OCI-LY1 (cell line): Measurements from ENCODE around the gene SH2D6.

ENCODE experiments used
- EZH2 ChIP-seq: fragments of 200-600 bp; sonication (generic), shearing (Covaris generic); IDR thresholded peaks from 2 replicates; pipeline ENCODE4 v1.8.0; 2017; ENCODE audit warnings: borderline replicate concordance, mixed run types, mild to moderate bottlenecking, antibody characterized with exemption, low read length, moderate library complexity, mixed read lengths
- TF ChIP-seq, protein P1 (sequence below): fragments of 200-600 bp; sonication (generic), shearing (Covaris generic); IDR thresholded peaks from 2 replicates; pipeline ENCODE4 v1.5.1; 2017; ENCODE audit warnings: mild to moderate bottlenecking, antibody characterized with exemption, low read length, moderate library complexity, mixed read lengths

DNA sequence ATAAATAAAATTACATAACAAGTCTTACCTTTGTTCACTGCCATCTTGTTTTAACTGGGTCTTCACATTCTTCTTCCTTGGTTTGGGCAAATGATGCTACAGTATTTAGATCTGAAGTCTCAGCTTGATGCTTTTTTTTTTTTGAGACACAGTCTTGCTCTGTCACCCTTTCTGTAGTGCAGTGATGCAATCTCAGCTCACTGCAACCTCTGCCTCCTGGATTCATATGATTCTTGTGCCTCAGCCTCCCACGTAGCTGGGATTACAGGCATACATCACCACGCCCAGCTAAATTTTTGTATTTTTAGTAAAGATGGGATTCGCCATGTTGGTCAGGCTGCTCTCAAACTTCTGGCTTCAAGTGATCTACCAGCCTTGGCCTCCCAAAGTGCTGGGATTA is 67.3 kb downstream of the SH2D6 start:
- TF ChIP-seq, protein P1, sequence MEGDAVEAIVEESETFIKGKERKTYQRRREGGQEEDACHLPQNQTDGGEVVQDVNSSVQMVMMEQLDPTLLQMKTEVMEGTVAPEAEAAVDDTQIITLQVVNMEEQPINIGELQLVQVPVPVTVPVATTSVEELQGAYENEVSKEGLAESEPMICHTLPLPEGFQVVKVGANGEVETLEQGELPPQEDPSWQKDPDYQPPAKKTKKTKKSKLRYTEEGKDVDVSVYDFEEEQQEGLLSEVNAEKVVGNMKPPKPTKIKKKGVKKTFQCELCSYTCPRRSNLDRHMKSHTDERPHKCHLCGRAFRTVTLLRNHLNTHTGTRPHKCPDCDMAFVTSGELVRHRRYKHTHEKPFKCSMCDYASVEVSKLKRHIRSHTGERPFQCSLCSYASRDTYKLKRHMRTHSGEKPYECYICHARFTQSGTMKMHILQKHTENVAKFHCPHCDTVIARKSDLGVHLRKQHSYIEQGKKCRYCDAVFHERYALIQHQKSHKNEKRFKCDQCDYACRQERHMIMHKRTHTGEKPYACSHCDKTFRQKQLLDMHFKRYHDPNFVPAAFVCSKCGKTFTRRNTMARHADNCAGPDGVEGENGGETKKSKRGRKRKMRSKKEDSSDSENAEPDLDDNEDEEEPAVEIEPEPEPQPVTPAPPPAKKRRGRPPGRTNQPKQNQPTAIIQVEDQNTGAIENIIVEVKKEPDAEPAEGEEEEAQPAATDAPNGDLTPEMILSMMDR: no peak
- no peak for TF ChIP-seq EZH2
